HG03457 (cell line): Measurements from ENCODE around the gene TRMT2B.
"Not testable (repeated sequence)": the region's sequence is repeated elsewhere in the genome, so short reads cannot be mapped to it uniquely, and the experiment has no call there.

Source experiments
- ATAC-seq: cut with Tn5 transposase; IDR thresholded peaks from one replicate; pipeline ENCODE4 v1.9.1; 2021; ENCODE audit warnings: moderate number of reproducible peaks; ENCODE audit not compliant: unreplicated experiment

The TRMT2B gene, protein sequence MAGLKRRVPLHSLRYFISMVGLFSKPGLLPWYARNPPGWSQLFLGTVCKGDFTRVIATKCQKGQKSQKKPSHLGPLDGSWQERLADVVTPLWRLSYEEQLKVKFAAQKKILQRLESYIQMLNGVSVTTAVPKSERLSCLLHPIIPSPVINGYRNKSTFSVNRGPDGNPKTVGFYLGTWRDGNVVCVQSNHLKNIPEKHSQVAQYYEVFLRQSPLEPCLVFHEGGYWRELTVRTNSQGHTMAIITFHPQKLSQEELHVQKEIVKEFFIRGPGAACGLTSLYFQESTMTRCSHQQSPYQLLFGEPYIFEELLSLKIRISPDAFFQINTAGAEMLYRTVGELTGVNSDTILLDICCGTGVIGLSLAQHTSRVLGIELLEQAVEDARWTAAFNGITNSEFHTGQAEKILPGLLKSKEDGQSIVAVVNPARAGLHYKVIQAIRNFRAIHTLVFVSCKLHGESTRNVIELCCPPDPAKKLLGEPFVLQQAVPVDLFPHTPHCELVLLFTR

DNA sequence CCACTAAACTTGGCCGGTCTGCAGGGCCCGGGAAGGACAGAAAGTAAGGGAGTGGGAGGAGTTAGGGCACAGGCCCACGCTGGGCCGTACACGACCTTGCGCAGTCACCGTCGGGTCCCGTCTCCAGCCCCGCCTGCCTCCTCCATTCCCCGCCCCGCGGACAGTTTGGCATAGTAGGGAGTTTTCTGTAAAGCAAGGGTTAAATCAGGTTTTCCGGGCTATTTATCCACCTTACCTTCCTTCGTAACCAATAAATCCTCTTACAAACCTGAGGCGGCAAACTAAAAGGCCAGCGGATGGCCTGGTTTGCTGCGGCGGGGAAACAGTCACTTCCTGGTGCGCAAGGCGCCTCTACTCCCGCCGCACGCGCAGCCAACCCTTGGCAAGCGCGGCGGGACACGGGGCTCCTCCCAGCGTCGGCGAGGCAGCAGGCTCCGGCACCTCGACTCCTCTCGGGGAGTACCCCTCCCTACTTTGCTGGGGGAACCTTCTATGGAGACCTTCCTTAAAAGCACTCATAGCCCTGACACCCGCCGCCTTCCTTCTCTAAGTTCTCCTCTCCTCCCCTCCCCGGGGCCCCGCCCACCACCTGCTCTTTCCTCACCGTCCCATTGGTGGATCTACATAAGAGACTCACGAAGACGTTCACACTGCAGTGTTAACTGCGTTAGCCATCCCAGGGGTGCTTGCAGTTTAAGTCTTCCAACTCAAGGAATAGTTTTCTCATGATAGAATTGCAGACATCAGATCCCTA is at the start of gene TRMT2B:
TRMT2B (minus strand) TSS at position 563 of the 754 bp plus-strand sequence. CDS start 9,822 bp downstream, outside the sequence.
- peak; percentile 92 for ATAC-seq

DNA sequence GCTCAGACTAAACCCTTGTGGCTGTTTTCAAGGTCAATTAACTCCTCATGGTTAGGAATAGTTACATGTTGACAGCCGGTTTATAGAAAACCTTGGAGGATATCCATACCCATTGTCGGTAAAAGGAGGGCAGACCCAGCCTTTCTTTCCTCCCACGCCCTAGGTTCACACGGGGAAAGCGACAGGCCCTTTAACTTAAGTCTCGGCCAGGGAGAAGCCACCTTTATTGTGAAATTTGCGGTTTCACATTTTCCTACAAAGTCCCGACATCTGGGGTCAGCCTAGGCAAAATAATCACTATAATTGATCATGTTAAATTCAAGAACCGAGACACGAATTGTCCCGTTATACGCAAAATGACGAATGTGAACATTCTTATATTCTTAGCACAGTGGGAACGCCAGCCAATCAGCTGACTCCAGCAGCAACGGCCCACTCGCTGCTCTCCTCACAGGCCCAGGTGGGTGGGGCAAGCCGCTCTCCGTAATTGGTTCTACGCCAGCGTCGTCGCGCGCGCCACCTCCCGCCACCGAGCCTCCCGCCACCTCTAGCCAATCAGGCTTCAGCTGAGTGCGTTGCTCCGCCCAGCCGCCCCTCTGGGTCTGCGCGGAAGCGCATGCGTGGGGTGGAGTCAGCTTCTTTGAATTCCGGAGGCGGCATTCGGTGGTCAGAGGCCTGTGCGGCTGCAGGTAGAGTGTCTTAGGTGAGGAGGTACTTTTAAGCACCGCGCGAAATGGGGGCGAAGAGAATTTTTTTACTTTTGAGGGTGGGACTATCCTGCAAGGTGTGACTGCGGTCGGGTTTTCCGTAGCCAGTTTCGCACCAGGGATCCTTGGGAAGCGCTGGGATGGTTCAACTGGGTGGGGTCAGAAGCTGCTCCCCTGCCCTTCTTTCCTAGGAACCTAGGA is 45.9 kb upstream of the TRMT2B start, which contains the start of gene CENPI:
CENPI (plus strand) TSS at position 659 of the 908 bp plus-strand sequence. CDS start 2,867 bp downstream, outside the sequence.
- peak; percentile 100 for ATAC-seq

DNA sequence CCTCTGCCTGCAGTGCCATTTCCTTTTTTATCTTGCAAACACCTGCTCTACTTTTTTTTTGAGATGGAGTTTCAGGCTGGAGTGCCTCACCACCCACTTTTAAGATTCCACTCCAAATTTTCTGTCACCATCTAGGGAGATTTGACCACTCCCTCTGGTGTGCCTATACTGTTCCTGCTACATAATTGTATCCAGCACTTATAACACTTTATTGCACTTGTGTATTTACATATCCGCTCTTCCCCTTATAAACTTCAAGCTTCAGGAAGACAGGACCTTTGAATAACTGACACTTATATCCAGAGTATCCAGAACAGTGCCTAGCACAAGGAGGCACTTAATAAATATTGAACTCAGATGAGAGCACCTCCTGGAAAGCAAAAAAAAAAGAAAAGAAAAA is 39.9 kb upstream of the TRMT2B start:
- no peak for ATAC-seq

DNA sequence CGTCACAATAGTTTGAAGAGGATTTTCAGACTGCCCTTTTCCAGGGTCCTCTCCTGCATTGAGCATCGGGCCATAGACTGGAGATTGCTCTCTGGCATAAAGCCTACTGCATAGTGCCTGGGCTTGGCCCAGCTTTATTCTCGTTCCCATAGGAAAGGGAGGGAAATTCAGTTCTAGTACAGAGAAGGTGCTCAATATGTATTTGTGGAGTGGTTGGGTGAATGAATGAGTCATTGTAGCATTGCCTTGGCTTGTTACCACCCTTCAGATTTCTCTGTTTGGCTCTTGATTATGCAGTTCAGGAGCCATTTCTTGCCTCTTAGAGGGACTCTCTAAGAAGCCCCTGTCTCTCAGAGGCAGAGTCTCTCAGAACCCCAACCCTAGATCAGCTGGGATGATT is 29.3 kb upstream of the TRMT2B start:
- ATAC-seq, result no peak

DNA sequence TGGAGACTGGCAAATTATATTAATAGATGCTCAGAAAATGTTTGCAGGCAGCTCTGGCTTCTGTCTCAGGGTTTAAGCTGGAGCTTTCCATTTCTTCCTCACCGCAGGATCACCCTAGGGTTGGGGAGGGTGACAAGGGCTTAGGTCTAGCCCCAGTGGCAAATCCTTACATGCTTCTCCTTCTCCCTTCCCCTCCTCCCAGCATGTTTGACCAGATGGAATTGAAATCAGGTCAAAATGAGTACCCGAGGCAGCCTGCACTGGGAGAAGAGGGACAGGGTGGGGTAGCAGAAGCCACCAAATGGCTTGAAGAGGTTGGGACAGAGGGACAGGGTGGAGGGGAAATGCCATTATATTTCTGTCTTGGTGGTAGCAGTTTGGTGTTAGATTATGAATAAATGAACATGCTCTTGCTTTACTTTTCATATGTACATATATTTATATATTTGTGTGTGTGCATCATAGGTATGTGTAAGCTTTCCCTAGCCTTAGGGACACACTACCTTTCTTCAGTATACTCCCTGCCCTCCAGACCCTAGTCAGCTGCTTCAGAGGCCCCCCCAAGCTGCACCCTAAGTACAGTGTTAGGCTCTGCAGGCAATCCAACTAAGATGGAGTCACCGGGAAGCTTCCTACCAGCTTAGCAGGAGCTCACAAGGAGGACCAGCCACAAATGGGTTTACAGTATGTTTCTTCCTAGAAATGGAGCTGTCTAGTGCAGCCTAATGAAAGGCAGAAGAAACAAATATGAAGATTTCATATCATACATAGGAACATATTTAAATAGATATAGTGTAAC is 28.6 kb upstream of the TRMT2B start:
- ATAC-seq, result no peak

DNA sequence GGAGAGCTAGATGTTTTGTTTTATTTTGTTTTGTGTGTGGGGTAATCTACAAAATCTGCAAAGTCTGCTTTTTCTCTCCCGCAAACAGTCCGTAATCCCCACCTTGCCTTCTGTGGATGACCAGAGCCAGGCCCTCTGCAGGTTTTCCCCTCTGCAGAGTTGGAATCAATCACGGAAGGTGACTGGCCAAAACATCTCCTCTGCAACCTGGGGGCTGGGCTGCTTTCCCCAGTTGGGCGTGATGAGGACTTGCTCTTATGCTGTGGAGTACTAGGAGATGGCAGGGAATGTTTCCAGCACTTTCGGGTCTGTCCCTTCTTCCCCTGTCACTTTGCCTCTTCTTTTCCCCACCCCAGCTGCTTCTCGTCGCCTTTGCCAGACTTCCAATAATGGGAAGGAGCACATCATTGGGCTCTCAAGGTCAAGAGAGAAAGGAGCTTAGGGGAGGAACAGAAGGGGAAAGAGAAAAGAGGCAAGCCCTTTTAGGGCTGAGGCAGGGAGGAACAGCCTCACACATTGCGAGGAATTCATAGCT is 27.9 kb upstream of the TRMT2B start:
- ATAC-seq, result no peak

DNA sequence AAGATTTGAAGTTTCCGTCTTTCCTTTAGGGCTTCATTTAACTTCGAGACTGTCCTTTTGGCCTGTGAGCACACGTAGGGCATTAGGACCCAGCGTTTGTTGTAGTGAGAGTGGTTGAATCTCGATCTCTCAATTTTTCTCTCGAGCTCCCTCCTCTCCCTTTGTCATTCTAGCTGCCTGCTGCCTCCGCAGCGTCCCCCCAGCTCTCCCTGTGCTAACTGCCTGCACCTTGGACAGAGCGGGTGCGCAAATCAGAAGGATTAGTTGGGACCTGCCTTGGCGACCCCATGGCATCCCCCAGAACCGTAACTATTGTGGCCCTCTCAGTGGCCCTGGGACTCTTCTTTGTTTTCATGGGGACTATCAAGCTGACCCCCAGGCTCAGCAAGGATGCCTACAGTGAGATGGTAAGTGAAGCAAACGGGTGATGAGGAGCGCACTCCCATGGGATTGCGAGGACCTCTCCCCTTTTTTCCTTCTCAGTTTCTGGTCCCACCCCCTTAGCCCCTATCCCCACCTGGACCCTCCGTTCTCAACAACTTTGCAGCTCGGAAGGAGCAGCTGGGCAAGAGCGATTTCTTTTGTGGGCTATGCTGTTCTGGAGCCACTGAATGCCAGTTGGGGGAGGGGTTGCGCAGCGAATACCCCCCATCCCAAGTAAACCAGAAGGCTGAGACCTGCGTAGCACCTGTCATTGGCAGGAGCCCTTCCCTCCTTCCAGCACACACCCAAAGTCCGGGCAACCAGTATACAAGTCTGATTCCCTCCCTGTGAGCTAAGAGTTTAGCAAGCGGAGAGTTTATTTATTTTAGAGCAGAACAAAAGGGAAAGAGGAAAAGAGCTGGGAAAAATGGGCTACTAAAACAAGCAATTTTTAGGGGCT is 27.0 kb upstream of the TRMT2B start, which contains the start of gene TMEM35A:
TMEM35A (plus strand) TSS at position 164 of the 883 bp plus-strand sequence; CDS start at position 288, 124 bp downstream.
- no peak for ATAC-seq

DNA sequence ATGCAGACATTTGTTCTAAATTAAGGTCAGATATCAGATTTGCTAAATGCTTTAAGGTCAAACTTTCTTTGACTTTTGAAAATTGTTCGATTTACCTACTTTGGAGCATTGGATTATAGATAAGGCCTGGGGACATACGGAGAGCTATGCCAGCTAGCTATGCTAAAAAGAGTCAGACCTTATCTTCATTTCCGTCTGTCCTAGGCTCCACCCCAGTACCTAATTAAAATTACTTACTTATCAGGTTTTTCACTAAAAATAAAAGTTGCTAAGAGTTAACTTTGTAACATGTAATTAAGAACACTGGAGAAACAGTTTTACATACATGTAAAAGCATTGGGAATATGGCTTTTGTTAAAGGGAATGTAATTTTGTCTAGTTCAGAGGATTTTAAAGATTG is 19.7 kb upstream of the TRMT2B start:
- no peak for ATAC-seq

DNA sequence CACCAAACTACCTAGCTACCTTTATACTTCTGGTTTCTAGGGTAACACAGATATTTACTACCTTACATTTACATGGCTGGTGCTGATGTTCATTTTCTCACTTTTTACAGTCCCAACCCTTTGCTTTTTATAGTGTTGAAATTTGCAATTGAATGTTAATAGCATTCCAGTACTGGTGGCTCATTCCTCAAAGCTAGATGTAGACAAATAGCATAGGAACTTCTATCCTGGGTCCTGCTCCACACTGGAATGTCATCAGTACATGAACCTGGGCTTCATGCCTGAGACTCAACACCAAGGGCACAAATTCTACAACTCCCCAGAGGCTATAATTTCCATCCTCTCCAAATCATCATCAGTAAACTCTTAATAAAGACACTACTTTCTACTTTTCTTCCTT is 10.3 kb upstream of the TRMT2B start:
- ATAC-seq, result no peak

DNA sequence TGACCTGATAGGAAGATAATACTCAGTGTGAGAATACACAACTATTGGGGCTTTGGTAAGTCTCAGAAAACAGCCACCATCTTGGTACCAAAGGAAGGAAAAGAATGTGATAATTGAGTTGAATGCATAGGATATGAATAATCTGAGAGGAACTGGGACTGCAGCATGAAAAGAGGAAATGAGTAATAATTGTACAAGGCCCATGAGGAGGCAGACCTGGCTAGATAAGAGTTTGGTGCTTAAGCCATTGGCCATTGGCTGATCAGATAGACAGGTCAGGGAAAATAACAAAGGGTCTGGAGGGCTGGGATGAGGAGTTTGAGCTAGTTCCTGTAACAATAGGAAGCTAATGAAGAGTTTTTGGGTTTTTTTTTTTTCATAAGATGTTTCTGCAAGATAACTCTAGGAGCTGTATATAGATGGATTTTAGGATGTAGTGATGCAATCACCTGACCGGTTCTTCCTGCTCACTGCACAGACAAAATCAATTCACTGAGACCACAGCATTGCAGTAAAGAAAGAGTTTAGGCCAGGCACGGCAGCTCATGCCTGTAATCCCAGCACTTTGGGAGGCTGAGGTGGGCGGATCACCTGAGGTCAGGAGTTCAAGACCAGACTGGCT is 5.3 kb upstream of the TRMT2B start:
- ATAC-seq, result peak; percentile 86

DNA sequence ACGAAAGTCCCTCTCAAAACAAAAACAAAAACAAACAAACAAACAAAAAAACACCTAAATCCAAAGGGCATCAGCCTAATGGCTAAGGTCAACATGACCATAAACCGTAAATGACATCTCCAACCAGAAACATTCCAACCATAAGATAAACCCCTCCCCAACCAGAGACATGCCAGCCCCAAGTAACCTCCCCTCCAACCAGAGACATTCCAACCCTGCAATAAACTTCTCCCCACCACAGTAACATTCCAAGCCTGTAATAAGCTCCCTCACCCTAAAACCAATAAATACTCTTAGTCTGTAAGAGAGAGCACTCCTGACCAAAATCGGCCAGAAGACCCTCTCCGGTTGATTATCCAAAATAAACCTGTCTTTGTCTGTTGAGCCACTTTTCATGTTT is 4.6 kb upstream of the TRMT2B start:
- not testable (repeated sequence) for ATAC-seq

DNA sequence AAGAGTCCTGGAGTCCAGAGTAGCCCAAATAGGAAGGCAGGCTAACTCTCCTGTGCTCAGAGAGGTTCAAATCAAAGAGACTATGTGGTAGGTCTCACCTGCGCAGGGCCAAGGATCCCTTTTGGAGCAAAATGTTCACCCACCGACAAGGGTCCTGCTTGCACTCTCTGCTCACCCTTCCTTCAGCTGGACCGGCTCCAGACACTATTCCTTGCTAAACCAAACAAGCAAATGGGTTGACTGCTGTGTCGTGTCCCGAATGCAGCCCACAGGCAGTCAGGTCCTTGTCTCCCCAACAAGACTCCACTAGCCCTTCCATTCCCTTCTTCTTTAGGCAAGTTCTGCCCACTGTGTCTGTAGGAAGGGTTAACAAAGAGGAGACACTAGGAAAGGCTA is 760 bp downstream of the TRMT2B start:
- ATAC-seq, result no peak

DNA sequence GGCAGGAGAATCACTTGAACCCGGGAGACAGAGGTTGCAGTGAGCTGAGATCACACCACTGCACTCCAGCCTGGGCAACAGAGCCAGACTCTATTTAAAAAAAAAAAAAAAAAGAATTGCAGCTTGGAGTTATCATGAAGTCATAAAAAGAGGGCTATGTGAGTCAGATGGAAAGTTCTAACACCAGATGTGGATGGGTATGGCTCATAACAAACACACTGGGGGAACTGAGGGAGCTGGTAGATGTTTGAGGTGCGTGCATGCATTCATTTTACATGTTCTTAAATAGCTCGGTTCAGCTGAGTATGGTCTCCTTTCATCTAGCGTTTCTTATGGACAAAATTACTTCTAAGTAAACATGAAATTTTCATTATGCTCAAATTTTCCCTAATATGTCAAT is 11.7 kb downstream of the TRMT2B start:
- no peak for ATAC-seq

DNA sequence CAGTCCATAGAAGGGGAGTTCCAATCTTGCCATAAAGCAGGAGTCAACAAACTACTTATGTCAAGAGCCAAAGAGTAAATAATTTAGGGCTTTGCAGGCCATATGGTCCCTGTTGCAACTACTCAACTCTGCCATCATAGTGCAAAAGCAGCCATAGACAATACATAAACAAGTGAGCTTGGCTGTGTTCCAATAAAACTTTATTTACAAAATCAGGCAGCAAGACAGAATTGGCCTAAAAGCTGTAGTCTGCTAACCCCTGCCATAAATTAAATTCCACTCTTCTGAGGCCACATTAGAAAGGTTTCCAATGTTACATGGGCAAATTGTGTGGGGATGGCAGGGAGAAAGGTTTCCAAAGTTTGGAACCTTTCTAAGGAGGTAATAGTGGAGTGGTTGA is 14.7 kb downstream of the TRMT2B start:
- ATAC-seq, result no peak

DNA sequence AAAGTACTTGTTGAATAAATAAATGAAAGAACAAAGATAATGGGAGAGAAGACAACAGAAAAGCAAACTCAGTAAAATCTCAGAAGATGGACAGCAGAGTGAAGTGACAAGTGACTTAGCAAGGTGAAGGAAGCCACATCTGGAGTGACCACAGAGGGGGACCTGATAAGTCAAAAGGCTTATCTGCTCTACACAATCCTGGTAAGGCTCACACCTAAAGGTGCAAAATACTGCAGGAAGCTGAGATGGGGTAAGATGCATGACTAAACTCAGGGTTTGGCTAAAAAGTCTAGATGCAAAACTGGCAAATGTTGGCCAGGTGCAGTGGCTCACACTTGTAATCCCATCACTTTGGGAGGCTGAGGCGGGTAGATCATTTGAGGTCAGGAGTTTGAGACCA is 22.2 kb downstream of the TRMT2B start:
- no peak for ATAC-seq

DNA sequence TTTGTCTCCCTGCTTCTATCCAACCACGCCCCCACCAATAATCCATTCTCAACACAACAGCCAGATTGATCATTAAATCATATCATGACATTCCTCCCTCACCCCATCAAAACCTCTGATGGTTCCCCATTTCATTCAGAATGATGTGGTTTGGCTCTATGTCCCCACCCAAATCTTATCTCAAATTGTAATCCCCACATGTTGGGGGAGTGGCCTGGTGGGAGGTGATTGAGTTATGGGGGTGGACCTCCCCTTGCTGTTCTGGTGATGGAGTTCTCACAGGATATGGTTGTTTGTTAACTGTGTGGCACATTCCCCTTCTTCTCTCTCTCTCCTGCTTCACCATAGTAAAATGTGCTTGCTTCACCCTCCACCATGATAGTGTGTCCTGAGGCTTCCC is 23.3 kb downstream of the TRMT2B start:
- ATAC-seq, result no peak

DNA sequence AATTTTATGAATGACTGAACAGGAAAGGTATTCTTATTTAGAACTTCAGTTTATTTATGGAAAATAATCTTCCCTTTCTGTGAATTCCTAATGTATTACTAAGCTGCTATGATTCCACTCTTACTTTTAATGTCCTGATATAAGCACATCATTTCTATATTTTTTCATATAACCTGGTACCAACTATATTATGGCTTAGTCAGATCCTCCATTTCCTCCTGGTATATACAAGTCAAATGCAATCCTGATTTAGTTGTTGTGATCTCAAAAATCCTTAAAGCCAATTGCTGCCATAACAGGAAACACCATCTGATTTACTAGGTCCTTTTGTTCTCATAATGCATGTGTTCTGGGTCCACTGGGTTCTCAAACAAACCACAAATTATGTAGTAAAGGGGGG is 26.8 kb downstream of the TRMT2B start:
- ATAC-seq, result no peak

DNA sequence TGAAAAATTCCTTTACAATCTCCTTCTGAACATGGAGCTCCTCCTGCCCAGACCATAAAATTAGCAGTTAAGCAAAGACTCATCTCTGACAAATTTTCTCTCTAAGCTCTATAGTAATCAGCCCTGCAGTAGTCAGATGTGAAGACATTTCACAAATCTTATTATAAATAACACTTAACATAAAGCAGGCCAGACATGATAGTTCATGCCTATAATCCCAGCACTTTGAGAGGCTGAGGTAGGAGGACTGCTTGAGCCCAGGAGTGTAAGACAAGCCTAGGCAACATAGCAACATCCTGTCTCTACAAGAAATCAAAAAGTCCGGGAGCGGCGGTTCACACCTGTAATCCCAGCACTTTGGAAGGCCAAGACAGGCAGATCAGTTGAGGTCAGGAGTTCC is 29.9 kb downstream of the TRMT2B start:
- ATAC-seq, result no peak
